Subcutaneous abdominal adipose tissue (tissue), 5 donors: ENCODE data around the gene PPP1R15B.
A peak's percentile ranks its signal among the peaks of the same experiment; 100 is the strongest.

Source experiments
- H3K27ac ChIP-seq: one replicate; pipeline ENCODE4 v1.7.0; 2013; ENCODE audit warnings: low read depth, mild to moderate bottlenecking, inconsistent platforms, low read length, moderate library complexity
- H3K27me3 ChIP-seq, 5 donors: one replicate each; pipeline ENCODE4 v1.7.0; 2013; ENCODE audit warnings: low read length in 5 of 5, inconsistent platforms in 1 of 5; ENCODE audit not compliant: control insufficient read depth in 5 of 5, insufficient read depth in 4 of 5
- H3K36me3 ChIP-seq, 5 donors: one replicate each; pipeline ENCODE4 v1.7.0; 2013; ENCODE audit warnings: low read length in 5 of 5; ENCODE audit not compliant: control insufficient read depth in 5 of 5, insufficient read depth in 5 of 5
- H3K4me1 ChIP-seq, 5 donors: one replicate each; pipeline ENCODE4 v1.7.0; 2013; ENCODE audit warnings: low read length in 5 of 5, mild to moderate bottlenecking in 3 of 5, moderate library complexity in 1 of 5; ENCODE audit not compliant: control insufficient read depth in 5 of 5, insufficient read depth in 5 of 5
- H3K4me3 ChIP-seq, 5 donors: one replicate each; pipeline ENCODE4 v1.7.0; 2013; ENCODE audit warnings: low read length in 5 of 5, low read depth in 1 of 5
- H3K9ac ChIP-seq, 5 donors: one replicate each; pipeline ENCODE4 v1.7.0; 2013; ENCODE audit warnings: low read length in 5 of 5, mild to moderate bottlenecking in 4 of 5, moderate library complexity in 3 of 5
- H3K9me3 ChIP-seq, 5 donors: one replicate each; pipeline ENCODE4 v1.7.0; 2013; ENCODE audit warnings: low read length in 5 of 5; ENCODE audit not compliant: control insufficient read depth in 5 of 5
- donor health status: healthy.
- donor health status: healthy.
- donor health status: healthy.
- donor health status: healthy.
- donor health status: healthy.

Gene PPP1R15B

GRCh38 chr1:204445860-204446412 lies 34.3 kb upstream of the PPP1R15B start:
- Histone ChIP-seq H3K27ac (no peak overlapping the region), H3K27me3 (no peaks in the 10 kb centered on the region), H3K36me3 (peaks cover 3 to 99% (median 86%) of the 10 kb centered on the region in 5 donors), H3K4me1 (peaks cover 9 to 67% (median 52%) of the 10 kb centered on the region in 5 donors), H3K4me3 (no peak overlapping the region), H3K9ac (no peak overlapping the region), H3K9me3 (no peaks in the 10 kb centered on the region)

DNA sequence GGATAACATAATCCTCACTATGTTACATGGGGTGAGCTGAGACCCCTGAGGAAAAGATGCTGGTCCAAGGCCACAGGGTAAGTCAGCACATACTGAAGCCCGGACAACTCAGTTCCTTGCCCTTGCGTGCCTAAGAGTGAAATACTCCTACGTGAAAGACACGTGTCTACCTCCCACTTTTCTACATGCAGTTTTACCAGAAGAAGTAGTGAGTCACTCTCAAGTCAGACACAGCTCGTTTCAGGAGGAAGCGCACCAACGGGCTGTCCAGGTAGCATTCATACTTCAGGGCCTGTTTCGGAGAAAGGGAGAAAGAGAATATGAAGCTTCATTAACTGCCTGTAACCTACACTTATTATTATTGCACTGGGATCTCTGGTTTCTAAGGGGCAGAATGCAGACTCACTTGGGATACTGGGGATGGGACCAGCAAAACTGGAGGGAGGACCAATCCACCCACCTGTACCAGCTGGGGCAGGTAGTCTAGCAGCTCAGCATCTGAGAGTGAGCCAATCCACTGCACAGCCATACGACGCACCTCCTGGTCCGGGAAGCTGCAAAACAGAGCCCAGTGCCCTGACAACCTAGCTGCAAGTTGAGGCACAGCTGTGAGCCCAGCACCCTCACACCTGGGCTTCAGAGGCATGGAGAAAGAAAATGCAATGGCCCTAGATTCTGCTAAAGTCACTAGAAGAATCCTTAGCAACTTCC lies 32.4 kb upstream of the PPP1R15B start:
- Histone ChIP-seq H3K4me3 (no peak overlapping the region), H3K36me3 (peaks cover 3 to 91% (median 76%) of the 10 kb centered on the region in 5 donors), H3K27ac (peak overlapping the region; percentile 84), H3K9ac (peak overlapping the region in 1 of 5 donors; percentile 63), H3K9me3 (no peaks in the 10 kb centered on the region), H3K27me3 (no peaks in the 10 kb centered on the region), H3K4me1 (peaks cover 9 to 67% (median 61%) of the 10 kb centered on the region in 5 donors)

DNA sequence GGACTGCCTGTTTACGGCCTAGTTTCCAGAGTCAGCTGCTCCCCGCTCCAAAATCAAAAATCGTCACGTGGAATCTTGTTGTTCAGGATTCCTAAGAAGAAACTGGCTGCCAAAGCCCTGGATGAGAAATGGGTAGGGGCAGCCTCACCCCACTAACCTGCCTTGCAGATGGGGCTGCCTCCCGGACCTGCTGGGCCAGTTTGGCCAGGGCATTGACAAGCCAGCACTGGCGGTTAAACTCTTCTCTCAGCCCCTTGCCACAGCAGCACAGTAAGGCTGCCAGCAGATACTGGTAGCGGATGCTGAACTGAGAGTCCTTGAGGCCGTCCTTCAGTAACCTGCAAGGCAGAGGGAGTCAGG lies 31.6 kb upstream of the PPP1R15B start:
- no peaks in the 10 kb centered on the region for H3K27me3 ChIP-seq
- H3K36me3 ChIP-seq = peaks cover 3 to 89% (median 78%) of the 10 kb centered on the region in 5 donors
- H3K9me3 ChIP-seq = no peaks in the 10 kb centered on the region
- H3K27ac ChIP-seq = peak overlapping the region; percentile 84
- H3K4me3 ChIP-seq = no peak overlapping the region
- H3K9ac ChIP-seq = peak overlapping the region in 4 of 5 donors; percentile 19 to 34 (median 25)
- peaks cover 9 to 75% (median 60%) of the 10 kb centered on the region in 5 donors for H3K4me1 ChIP-seq

DNA sequence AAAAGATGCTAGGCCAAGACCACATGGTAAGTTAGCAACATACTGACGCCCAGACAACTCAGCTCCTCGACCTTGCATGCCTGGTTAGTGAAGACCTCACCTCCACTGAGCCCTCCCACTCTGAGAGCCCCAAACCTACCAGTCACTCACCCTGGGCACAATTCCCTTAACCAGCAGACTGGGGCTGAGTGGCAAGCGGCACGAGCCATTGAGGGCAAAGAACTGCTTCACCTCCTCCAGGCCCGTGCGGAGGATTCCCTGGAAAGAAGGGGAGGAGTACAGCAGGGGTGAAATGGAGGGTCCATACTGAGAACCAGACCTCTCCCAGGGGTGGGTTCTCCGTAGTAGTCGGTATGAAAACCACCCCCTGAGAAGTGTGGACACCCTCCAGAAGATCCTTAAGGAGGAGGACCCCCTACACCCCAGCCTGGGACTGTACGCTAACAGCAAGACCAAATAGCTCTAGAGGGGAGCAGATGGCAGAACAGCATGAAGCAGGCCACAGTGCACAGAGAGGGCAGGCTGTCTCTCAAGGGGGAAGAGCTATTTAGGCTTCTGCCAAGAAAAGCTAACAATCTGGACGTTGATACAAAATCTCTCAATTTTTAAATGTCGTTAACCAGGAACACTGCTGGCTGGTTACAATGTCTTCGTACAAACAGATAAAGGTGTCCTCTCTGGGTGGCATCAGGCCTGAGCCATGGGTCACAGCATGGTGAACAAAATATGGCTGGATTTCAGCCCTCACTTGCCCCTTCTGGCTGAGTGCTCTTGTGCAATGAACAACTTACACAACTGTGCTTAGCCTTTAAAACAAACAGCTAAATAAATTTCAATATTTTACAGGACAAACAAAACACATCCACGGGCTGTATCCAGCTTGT lies 31.0 kb upstream of the PPP1R15B start:
- no peaks in the 10 kb centered on the region for H3K9me3 ChIP-seq
- peaks cover 3 to 87% (median 75%) of the 10 kb centered on the region in 5 donors for H3K36me3 ChIP-seq
- peak overlapping the region; percentile 84 for H3K27ac ChIP-seq
- no peak overlapping the region for H3K4me3 ChIP-seq
- peak overlapping the region; percentile 19 to 49 (median 33) for H3K9ac ChIP-seq
- H3K4me1 ChIP-seq = peaks cover 9 to 81% (median 60%) of the 10 kb centered on the region in 5 donors
- H3K27me3 ChIP-seq = no peaks in the 10 kb centered on the region

DNA sequence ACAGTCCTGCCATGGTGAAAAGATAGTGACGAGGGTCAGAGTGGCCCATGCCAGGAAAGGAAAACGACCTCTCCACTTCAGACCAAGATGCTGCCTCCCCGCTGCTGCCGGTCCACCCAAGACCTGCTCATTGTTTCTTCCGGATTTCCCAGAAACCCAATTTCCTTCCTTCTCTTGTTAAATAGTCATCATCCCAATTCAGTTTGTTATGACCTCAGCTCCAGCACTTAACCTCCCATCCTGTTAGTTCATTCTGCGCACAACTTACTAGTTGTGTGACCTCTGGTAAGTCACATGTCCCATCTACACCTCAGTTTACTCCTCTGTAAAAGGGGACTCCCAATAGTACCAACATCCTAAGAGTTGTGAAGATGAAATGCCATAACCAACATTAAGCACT lies 29.9 kb upstream of the PPP1R15B start:
- H3K27ac ChIP-seq = peak overlapping the region; percentile 84

GRCh38 chr1:204439621-204440375 lies 28.2 kb upstream of the PPP1R15B start:
- Histone ChIP-seq H3K9me3 (no peaks in the 10 kb centered on the region), H3K4me1 (peaks cover 11 to 90% (median 77%) of the 10 kb centered on the region in 5 donors), H3K27me3 (no peaks in the 10 kb centered on the region), H3K9ac (no peak overlapping the region), H3K36me3 (peaks cover 4 to 73% (median 64%) of the 10 kb centered on the region in 5 donors), H3K4me3 (no peak overlapping the region), H3K27ac (peak overlapping the region; percentile 69)

More for the DNA sequence above, 29.9 kb upstream of the PPP1R15B start:
- Histone ChIP-seq H3K4me3 (no peak overlapping the region), H3K27me3 (no peaks in the 10 kb centered on the region), H3K9ac (peak overlapping the region in 2 of 5 donors; percentile 14 to 20), H3K36me3 (peaks cover 5 to 84% (median 74%) of the 10 kb centered on the region in 5 donors), H3K9me3 (no peaks in the 10 kb centered on the region), H3K4me1 (peaks cover 9 to 84% (median 63%) of the 10 kb centered on the region in 5 donors)

- H3K9me3 ChIP-seq = no peaks in the 10 kb centered on the region
- peaks cover 9 to 85% (median 73%) of the 10 kb centered on the region in 5 donors for H3K4me1 ChIP-seq
- H3K4me3 ChIP-seq = peak overlapping the region in 1 of 5 donors; percentile 6
- H3K36me3 ChIP-seq = peaks cover 2 to 73% (median 64%) of the 10 kb centered on the region in 5 donors
- peak overlapping the region in 2 of 5 donors; percentile 36 to 64 for H3K9ac ChIP-seq
- H3K27ac ChIP-seq = peak overlapping the region; percentile 69
- no peaks in the 10 kb centered on the region for H3K27me3 ChIP-seq
Measured at GRCh38 chr1:204438628-204439027, 27.0 kb upstream of the PPP1R15B start.

GRCh38 chr1:204437796-204438570 lies 26.4 kb upstream of the PPP1R15B start:
- Histone ChIP-seq H3K9me3 (no peaks in the 10 kb centered on the region), H3K4me1 (peaks cover 4 to 78% (median 66%) of the 10 kb centered on the region in 5 donors), H3K27me3 (no peaks in the 10 kb centered on the region), H3K36me3 (peaks cover 2 to 73% (median 64%) of the 10 kb centered on the region in 5 donors), H3K4me3 (no peak overlapping the region), H3K27ac (peak overlapping the region; percentile 69), H3K9ac (peak overlapping the region in 2 of 5 donors; percentile 36 to 64)

DNA sequence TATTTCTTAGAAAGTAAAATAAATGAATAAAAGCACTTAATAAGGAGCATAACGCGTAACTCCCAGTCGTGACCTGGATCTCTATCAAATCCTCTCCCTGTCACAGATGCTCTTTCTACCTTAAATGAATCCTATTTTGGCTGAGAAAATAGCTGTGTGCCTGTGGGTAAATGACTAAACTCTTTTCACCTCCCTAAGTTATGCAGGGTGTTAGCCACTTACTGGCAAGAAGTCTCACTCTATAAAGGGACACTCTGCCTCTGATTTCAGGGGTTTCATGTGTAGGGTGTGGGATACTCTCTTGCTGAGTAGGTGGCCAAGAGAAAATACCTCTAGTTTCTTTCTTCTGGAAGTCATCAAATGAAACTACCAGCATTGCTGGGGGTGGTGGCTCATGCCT lies 24.3 kb upstream of the PPP1R15B start:
- Histone ChIP-seq H3K9ac (peak overlapping the region in 2 of 5 donors; percentile 22 to 47), H3K9me3 (no peaks in the 10 kb centered on the region), H3K4me1 (peaks cover 12 to 65% (median 57%) of the 10 kb centered on the region in 5 donors), H3K27ac (peak overlapping the region; percentile 69), H3K27me3 (no peaks in the 10 kb centered on the region), H3K4me3 (no peak overlapping the region), H3K36me3 (peaks cover 7 to 72% (median 60%) of the 10 kb centered on the region in 5 donors)
